Aorta (tissue), 5 donors: ENCODE results near the gene FSCN2. TPM values are rescaled to one million over a fixed set of nuclear protein-coding genes. Genes with fewer than 3 reads are reported as not detected.

Experiments
- ATAC-seq: fragments of 200-7000 bp; cut with Tn5 transposase; one replicate; pipeline ENCODE4 v1.9.1; 2022; ENCODE audit warnings: moderate library complexity; ENCODE audit not compliant: low FRiP score
- DNase-seq, 2 donors: peaks; one replicate each; pipeline ENCODE4 v3.0.0-alpha.2; 2020
- H3K27ac ChIP-seq, 2 donors: one replicate each; pipeline ENCODE4 v1.5.1; 2013; ENCODE audit warnings: low read length in 2 of 2, mild to moderate bottlenecking in 2 of 2, moderate library complexity in 2 of 2, control low read depth in 1 of 2, inconsistent platforms in 1 of 2, low read depth in 1 of 2
- H3K27me3 ChIP-seq, 2 donors: one replicate each; pipeline ENCODE4 v1.6.1; 2013; ENCODE audit warnings: control low read depth in 1 of 2, low read length in 1 of 2, mild to moderate bottlenecking in 1 of 2, moderate library complexity in 1 of 2; ENCODE audit not compliant: insufficient read depth in 2 of 2, control insufficient read depth in 1 of 2
- H3K36me3 ChIP-seq, 2 donors: one replicate each; pipeline ENCODE4 v1.6.1; 2013; ENCODE audit warnings: control low read depth in 1 of 2, low read length in 1 of 2, mild to moderate bottlenecking in 1 of 2; ENCODE audit not compliant: insufficient read depth in 2 of 2, control insufficient read depth in 1 of 2
- H3K4me1 ChIP-seq, 2 donors: one replicate each; pipeline ENCODE4 v1.6.1; 2013; ENCODE audit warnings: low read length in 2 of 2, control low read depth in 1 of 2, mild to moderate bottlenecking in 1 of 2, moderate library complexity in 1 of 2; ENCODE audit not compliant: insufficient read depth in 2 of 2, control insufficient read depth in 1 of 2
- H3K4me3 ChIP-seq, 2 donors: one replicate each; pipeline ENCODE4 v1.5.1; 2013; ENCODE audit warnings: low read length in 2 of 2, control low read depth in 1 of 2, mild to moderate bottlenecking in 1 of 2
- H3K9me3 ChIP-seq: one replicate; pipeline ENCODE4 v1.6.1; 2013; ENCODE audit warnings: mild to moderate bottlenecking, low read length; ENCODE audit not compliant: control insufficient read depth
- WGBS, 2 donors: extraction: QIAGEN DNeasy Blood & Tissue Kit; methylation state at CpG; one replicate each; pipeline ENCODE4 v1.1.7; 2013; 5-methylcytosine and 5-hydroxymethylcytosine counted together
- intact Hi-C, 2 donors: fragments of 100-400 bp; cut with DNase I; formaldehyde crosslinking; loops; one replicate each; pipeline versions ENCODE4 v1.14.2 to v1.15.0; 2022
- polyA plus RNA-seq, 2 donors: library from polyadenylated mRNA; stranded (reverse); fragments of 200-250 nt; gene quantifications; one replicate each; pipeline ENCODE4 v1.2.3, GENCODE V29; 2013
- total RNA-seq, 2 donors: library from RNA; stranded (reverse); fragmentation: NEBNext Ultra II Directional; extraction: Animal tissue kit (Norgen Biotek cat#: 25700); gene quantifications; one replicate each; pipeline ENCODE4 v1.2.1, GENCODE V29; 2021
- donor health status: healthy with polysubstance abuse.
- donor health status: Bipolar disorder and iron deficiency.
- donor health status: DM: no; HTN: no; CAD: no.
- donor health status: DM: no; HTN: no; CAD: no.
- donor health status: DM: yes; HTN: yes; CAD: no.

The FSCN2 gene
- total and polyA plus RNA-seq, 4 donors = 1.0 to 3.1 (median 2.2) TPM

DNA sequence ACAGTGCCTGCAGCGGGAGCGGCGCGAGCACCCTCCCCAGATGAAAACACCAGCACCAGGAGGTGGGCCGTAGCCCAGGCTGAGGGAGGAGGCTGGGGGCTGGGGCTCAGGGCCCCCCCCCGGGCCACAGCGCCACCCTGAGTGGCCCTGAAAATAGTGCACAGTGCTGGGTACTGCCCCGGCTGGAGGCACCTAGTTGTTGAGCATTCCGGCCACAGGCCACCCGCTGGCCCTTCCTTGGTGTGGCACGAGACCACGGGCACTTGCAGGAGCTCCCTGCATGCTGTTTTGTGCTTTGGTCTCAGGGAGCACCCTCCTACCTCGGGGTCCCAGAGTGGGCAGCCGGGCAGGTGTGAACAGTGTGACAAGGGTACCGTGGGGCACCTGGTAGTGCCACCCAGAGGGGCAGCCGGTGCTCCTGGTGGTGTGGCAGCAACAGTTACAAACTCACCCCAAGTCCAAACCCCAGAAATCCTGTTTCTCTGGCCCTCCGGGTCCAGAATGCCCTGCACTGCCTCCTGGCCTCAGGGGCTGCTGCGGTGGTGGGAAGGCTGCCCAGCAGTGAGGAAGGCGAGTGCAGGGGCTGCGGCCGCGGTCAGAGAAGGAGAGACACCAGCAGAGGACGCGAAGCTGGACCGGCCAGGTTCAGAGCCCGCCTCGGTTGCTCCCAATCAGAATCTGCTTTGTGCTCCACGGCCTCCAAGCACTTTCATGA lies 11.9 kb downstream of the FSCN2 start:
- no peak overlapping the region for H3K4me3 ChIP-seq
- H3K9me3 ChIP-seq = no peaks in the 10 kb centered on the region
- H3K36me3 ChIP-seq = peaks cover 0 to 9% of the 10 kb centered on the region in 2 donors
- DNase-seq (no peak), ATAC-seq (no peak)
- H3K4me1 ChIP-seq = no peaks in the 10 kb centered on the region
- WGBS, 2 donors = 92 to 93% methylated on average over 26 to 28 of the region's 28 CpGs
- no peaks in the 10 kb centered on the region for H3K27me3 ChIP-seq
- intact Hi-C loops = loop anchor here (5.0 kb wide), 1 partner anchor 288 kb away; no protein-coding TSS in a partner anchor
- no peak overlapping the region for H3K27ac ChIP-seq

DNA sequence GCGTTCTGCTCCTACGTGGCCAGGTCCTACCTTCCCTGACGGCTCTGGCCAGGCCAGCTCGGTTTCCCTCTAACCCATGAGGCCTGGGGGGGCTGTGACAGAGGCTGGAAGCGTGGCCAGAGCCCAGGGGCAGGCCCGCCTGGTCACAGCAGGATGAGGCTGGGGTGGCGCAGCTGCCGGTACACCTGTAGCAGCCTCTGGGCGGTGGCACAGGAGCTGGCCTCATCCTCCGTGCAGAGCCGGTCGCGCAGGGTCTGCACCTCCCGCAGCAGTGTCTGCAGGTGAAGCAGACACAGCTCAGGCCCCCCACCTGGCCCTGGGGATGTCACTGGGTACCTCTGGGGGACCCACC lies 12.5 kb downstream of the FSCN2 start:
- peaks cover 0 to 9% of the 10 kb centered on the region in 2 donors for H3K36me3 ChIP-seq
- 93 to 96% methylated on average over 14 of the region's 14 CpGs for WGBS, 2 donors
- H3K9me3 ChIP-seq = no peaks in the 10 kb centered on the region
- H3K27me3 ChIP-seq = no peaks in the 10 kb centered on the region
- intact Hi-C loops = no loop called here
- H3K27ac ChIP-seq = no peak overlapping the region
- ATAC-seq (no peak), DNase-seq (no peak)
- H3K4me3 ChIP-seq = no peak overlapping the region
- no peaks in the 10 kb centered on the region for H3K4me1 ChIP-seq

DNA sequence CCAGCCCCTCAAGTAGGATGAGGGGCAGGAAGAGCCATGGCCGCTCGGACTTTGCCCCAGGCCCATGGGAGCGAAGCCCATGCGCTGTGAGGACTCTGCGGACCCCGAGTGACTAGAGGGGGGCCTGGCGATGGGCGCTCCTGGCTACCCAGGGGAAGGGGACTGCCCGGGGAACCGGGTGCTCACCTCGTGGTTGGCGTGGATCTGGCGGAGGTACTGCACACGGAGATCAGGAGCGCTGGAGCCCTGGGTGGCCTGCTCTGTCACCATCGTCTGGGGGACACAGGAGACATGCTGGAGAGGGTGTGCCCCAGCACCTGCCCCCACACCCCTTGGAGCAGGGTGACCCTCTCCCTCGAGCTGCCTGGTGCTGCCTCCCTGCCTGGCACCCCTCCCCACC lies 12.9 kb downstream of the FSCN2 start:
- ATAC-seq (no peak), DNase-seq (no peak)
- no peaks in the 10 kb centered on the region for H3K4me1 ChIP-seq
- H3K27me3 ChIP-seq = no peaks in the 10 kb centered on the region
- intact Hi-C loops = no loop called here
- no peaks in the 10 kb centered on the region for H3K9me3 ChIP-seq
- WGBS, 2 donors = 91 to 92% methylated on average over 16 to 17 of the region's 17 CpGs
- peaks cover 0 to 9% of the 10 kb centered on the region in 2 donors for H3K36me3 ChIP-seq
- H3K4me3 ChIP-seq = no peak overlapping the region
- H3K27ac ChIP-seq = no peak overlapping the region

DNA sequence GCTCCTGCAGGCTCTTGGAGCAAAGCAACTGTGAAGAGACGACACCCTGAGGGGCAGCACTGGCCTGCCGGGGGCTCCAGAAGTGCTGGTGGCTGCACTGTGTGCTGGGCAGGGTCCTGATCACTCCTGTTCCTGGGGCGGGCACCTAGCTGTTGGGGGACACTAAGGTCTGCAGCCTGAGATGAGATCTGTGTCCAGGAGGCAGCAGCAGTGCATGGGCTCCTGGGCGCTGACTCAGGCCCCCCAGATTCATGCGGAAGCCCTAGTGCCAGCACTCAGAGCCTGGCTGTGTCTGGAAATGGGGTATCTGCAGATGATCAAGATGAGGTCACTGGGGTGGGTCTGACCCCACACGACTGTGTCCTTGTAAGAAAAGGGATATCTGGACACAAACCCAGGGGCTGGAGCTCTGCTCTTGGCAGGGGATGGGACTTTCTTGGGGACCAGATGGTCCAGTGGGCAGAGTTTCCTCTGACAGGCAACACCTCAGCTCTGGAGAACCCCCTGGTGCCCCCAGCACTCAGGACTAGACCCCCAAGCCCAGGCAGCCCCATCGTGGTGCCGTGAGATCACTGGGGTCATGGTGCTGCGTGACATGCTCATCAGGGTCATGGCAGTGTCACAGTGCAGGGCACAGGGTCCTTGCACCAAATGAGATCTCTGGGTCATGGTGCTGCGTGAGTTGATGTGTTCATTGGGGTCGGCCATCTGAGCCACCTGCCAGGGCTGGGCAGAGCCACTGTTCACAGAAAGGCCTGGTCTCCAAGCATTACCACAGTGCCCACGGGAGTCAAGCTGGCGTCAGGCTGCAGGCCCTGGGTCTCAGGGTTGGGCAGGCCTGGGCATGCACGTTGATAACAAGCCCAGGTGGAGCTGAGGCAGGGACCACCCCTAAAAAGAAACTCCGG lies 14.5 kb downstream of the FSCN2 start:
- DNase-seq (no peak), ATAC-seq (no peak)
- no peak overlapping the region for H3K27ac ChIP-seq
- H3K27me3 ChIP-seq = no peaks in the 10 kb centered on the region
- 77 to 81% methylated on average over 15 of the region's 15 CpGs for WGBS, 2 donors
- intact Hi-C loops = no loop called here
- no peaks in the 10 kb centered on the region for H3K4me1 ChIP-seq
- H3K9me3 ChIP-seq = no peaks in the 10 kb centered on the region
- H3K4me3 ChIP-seq = no peak overlapping the region
- H3K36me3 ChIP-seq = peaks cover 0 to 9% of the 10 kb centered on the region in 2 donors

DNA sequence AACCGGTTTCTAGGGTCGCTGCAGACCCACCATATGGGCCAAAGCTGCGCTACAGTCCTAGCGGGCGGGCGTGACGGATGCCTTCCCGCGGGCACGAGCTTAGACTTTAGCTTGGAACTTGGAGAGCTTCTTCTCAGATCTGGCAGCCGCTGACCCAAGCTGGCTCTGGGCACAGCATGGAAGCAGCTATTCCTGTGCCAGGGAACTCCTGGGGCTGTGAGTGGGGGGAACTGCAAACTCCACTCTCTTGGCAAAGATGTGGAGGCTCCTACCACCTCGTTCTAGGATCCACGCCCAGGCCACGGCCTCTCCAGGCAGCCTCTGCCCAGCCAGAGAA lies 15.1 kb downstream of the FSCN2 start:
- Histone ChIP-seq H3K4me3 (no peak overlapping the region), H3K27me3 (no peaks in the 10 kb centered on the region), H3K27ac (no peak overlapping the region), H3K4me1 (no peaks in the 10 kb centered on the region), H3K9me3 (no peaks in the 10 kb centered on the region), H3K36me3 (peaks cover 0 to 9% of the 10 kb centered on the region in 2 donors)
- 50 to 56% methylated on average over 14 of the region's 14 CpGs for WGBS, 2 donors
- DNase-seq = no peak
- ATAC-seq = no peak
- intact Hi-C loops = no loop called here

DNA sequence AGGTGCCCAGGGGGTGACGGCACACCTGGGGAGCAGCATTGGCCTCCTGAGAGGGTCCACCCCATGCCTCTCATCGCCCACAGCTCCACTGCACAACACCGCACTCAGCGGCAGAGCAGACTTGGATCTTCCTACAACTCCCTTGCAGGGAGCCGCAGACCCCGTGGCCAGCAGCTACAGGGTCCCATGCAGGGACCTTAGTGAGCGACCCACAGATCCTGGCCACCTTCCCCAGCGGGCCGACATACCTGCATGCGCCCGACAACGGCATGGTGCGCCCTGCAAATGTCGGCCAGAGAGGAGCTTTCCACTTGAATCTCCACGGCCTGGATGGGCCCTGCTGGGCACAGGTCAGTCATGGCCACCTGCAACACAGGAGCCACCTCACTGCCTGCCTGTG lies 15.6 kb downstream of the FSCN2 start:
- Histone ChIP-seq H3K36me3 (peaks cover 0 to 9% of the 10 kb centered on the region in 2 donors), H3K27ac (no peak overlapping the region), H3K4me3 (no peak overlapping the region), H3K9me3 (no peaks in the 10 kb centered on the region), H3K4me1 (no peaks in the 10 kb centered on the region), H3K27me3 (no peaks in the 10 kb centered on the region)
- WGBS, 2 donors = 94 to 98% methylated on average over 15 of the region's 15 CpGs
- DNase-seq (no peak), ATAC-seq (no peak)
- intact Hi-C loops = no loop called here

DNA sequence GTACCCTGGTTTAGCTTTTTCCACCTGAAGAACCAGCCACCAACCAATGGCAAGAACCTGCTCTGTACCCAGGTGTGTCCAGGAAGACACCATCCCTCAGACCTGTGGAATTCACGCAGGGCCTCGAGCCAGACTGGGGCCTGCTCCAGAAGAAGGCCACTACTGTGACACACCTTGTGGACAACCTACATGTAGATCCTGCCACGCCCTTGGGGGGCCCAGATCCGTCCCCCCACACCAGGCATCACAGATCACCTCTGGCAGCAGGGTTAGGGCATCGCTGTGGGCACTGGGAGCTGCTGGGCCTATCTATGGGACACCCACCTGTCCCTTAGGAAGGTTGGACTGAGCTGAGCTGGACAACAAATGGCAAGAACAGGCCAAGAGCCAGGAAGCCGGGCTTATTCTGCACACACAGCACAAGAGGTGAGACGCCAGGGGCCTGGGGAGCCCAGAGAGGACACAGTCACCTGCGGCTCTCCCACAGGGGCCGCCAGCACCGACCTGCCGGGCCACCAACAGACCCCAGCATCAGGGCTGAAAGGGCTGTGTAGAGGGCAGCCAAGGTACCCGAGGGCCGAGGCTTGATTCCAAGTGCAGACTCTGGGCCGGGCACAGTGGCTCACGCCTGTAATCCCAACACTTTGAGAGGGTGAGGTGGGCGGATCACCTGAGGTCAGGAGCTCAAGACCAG lies 16.3 kb downstream of the FSCN2 start:
- no peaks in the 10 kb centered on the region for H3K4me1 ChIP-seq
- peaks cover 0 to 9% of the 10 kb centered on the region in 2 donors for H3K36me3 ChIP-seq
- DNase-seq = no peak
- ATAC-seq = no peak
- 90 to 92% methylated on average over 16 of the region's 16 CpGs for WGBS, 2 donors
- intact Hi-C loops = no loop called here
- no peak overlapping the region for H3K4me3 ChIP-seq
- no peak overlapping the region for H3K27ac ChIP-seq
- H3K27me3 ChIP-seq = no peaks in the 10 kb centered on the region
- H3K9me3 ChIP-seq = no peaks in the 10 kb centered on the region

DNA sequence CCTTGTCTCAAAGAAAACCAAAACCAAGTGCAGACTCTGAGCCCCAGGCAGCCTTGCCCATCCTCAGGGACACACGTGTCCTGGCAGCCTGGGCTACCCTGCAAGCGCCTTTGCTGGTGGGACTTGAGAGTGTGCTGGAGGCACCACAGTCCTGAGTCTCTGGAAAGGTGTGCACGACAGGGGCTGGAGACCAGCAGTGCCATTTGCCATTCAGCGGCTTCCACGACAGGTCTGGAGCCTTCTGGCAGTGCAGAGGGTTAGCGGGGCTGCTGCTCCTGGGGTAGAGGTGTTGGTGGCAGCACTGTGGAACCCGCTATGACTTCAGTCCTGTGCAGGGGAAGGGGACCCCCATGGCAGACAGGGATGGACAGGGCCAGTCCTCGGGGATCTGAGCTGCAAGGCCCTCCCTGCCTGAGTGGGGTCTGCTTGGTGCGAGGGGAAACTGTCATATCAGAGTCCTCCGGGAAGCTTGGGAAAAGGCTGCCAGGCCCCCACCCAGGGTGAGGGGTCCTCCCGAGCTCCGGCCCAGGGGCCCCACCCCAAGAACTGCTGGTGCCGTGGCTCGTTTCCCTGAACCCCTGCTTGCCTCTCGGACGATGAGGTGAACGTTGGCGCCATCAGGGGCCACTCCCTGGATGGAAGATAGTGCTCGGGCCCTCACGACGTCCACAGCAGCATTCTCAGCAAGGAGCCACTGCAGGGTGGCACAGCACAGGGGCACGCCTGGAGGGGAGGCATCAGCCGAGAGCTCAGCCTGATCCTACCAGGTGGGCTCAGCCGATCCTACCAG lies 17.2 kb downstream of the FSCN2 start:
- no peak overlapping the region for H3K4me3 ChIP-seq
- no peaks in the 10 kb centered on the region for H3K27me3 ChIP-seq
- no peaks in the 10 kb centered on the region for H3K4me1 ChIP-seq
- DNase-seq (no peak), ATAC-seq (no peak)
- H3K36me3 ChIP-seq = peaks cover 0 to 9% of the 10 kb centered on the region in 2 donors
- no peaks in the 10 kb centered on the region for H3K9me3 ChIP-seq
- intact Hi-C loops = no loop called here
- H3K27ac ChIP-seq = no peak overlapping the region
- 86 to 90% methylated on average over 22 to 24 of the region's 24 CpGs for WGBS, 2 donors
